Measurements from ENCODE around the gene CELF4. TPM values are rescaled to one million over a fixed set of nuclear protein-coding genes. Genes with fewer than 3 reads are reported as not detected.

Gene CELF4
- total RNA-seq, 1 donor from 2014 or later = 0.44 TPM

DNA sequence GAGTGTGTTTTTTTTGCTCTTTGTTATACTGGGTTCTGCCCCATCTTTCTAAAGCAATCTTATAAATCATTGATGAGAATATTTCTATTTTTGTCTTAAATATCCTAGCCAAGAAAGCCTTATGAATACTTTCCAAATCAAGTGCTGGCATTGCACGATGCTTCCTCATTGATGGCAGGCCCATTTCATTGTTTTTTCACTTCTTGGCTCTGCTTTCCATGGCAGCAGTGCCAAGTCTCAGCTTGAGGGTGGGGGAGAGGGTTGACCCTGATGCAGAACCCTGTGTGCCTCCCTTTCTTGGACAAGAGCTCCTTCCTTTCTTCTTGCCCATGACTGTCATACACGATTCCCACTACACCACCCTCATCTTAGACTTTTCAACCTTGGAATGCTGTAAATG lies 16.7 kb upstream of the CELF4 start:
- H3K27me3 Mint-ChIP-seq (ENCODE audit: unreplicated experiment) = peaks cover 6% of the 10 kb centered on the region
- H3K36me3 Mint-ChIP-seq (ENCODE audit: low read depth, unreplicated experiment) = no peaks in the 10 kb centered on the region
- H3K4me3 Mint-ChIP-seq (ENCODE audit: unreplicated experiment) = no peak overlapping the region
- DNase-seq (ENCODE audit: low spot score) = no peak
- TF ChIP-seq, protein P1, sequence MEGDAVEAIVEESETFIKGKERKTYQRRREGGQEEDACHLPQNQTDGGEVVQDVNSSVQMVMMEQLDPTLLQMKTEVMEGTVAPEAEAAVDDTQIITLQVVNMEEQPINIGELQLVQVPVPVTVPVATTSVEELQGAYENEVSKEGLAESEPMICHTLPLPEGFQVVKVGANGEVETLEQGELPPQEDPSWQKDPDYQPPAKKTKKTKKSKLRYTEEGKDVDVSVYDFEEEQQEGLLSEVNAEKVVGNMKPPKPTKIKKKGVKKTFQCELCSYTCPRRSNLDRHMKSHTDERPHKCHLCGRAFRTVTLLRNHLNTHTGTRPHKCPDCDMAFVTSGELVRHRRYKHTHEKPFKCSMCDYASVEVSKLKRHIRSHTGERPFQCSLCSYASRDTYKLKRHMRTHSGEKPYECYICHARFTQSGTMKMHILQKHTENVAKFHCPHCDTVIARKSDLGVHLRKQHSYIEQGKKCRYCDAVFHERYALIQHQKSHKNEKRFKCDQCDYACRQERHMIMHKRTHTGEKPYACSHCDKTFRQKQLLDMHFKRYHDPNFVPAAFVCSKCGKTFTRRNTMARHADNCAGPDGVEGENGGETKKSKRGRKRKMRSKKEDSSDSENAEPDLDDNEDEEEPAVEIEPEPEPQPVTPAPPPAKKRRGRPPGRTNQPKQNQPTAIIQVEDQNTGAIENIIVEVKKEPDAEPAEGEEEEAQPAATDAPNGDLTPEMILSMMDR (IDR thresholded peaks at IDR 0.05; ENCODE audit: unreplicated experiment) = no peak
- peaks cover 38% of the 10 kb centered on the region for H3K4me1 Mint-ChIP-seq (ENCODE audit: unreplicated experiment)
- H3K9me3 Mint-ChIP-seq (ENCODE audit: unreplicated experiment) = no peaks in the 10 kb centered on the region
- H3K27ac Mint-ChIP-seq (ENCODE audit: unreplicated experiment) = no peak overlapping the region

DNA sequence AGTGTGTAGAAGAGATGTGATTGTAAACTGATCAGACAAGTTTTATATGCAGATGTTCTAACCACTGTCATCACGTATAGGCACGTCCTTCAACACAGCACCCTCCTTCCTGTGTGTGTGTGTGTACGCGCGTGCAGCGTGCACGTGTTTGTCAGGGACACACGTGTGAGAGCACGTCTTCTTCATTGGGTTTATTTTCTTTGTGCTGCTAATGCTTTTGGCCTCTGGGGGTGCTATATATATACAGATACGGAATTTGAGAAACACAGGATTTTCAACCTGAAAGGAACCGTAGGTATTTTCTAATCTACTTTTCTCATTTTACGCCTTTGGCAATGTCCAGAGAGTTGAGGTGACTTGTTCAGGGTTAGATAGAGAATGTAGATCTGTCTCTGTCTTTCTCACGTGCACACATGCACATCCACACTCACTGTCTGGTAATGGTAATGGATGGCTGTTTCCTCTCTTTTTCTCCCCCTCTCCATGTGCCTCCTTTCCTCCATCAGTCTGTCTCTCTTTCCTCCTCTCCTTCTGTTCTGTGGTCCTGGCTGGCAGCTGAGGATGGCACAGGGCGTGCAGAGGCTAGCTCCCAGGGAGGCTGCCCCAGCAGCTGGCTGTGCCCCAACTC lies 13.4 kb upstream of the CELF4 start:
- Mint-ChIP-seq H3K4me1 (ENCODE audit: unreplicated experiment) (peaks cover 25% of the 10 kb centered on the region), H3K27me3 (ENCODE audit: unreplicated experiment) (peaks cover 3% of the 10 kb centered on the region), H3K36me3 (ENCODE audit: low read depth, unreplicated experiment) (no peaks in the 10 kb centered on the region), H3K27ac (ENCODE audit: unreplicated experiment) (no peak overlapping the region), H3K4me3 (ENCODE audit: unreplicated experiment) (no peak overlapping the region), H3K9me3 (ENCODE audit: unreplicated experiment) (no peaks in the 10 kb centered on the region)
- DNase-seq (ENCODE audit: low spot score) = no peak
- TF ChIP-seq, protein P1 (IDR thresholded peaks at IDR 0.05; ENCODE audit: unreplicated experiment) = peak; percentile 59

DNA sequence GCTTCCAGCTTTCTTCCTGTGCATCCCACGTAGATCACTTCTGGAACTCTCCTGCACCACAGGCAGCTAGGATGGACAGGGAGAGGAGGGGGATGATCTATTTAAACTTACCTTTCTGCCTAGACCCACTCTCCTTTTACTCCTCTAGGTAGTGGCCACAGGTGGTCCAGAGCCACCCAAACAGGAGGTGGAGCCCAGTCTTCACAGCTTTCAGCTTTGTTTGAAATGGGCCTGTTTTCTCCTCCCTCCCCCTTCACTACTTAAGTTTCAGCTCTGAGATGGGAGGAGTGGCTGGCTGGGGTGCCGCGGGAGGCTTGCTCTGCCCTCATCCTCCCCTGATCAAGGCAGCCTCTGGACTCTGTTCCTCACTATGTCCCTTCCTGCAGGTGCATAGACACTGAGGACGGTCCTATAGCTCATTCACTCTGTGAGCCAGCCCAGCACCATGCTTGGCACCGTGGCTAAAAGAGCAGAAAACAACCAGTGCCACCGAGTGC lies 12.6 kb upstream of the CELF4 start:
- Mint-ChIP-seq H3K9me3 (ENCODE audit: unreplicated experiment) (no peaks in the 10 kb centered on the region), H3K36me3 (ENCODE audit: low read depth, unreplicated experiment) (no peaks in the 10 kb centered on the region), H3K4me3 (ENCODE audit: unreplicated experiment) (no peak overlapping the region), H3K27me3 (ENCODE audit: unreplicated experiment) (peaks cover 3% of the 10 kb centered on the region), H3K27ac (ENCODE audit: unreplicated experiment) (no peak overlapping the region), H3K4me1 (ENCODE audit: unreplicated experiment) (peaks cover 25% of the 10 kb centered on the region)
- no peak for DNase-seq (ENCODE audit: low spot score)
- TF ChIP-seq, protein P1 (IDR thresholded peaks at IDR 0.05; ENCODE audit: unreplicated experiment) = no peak

DNA sequence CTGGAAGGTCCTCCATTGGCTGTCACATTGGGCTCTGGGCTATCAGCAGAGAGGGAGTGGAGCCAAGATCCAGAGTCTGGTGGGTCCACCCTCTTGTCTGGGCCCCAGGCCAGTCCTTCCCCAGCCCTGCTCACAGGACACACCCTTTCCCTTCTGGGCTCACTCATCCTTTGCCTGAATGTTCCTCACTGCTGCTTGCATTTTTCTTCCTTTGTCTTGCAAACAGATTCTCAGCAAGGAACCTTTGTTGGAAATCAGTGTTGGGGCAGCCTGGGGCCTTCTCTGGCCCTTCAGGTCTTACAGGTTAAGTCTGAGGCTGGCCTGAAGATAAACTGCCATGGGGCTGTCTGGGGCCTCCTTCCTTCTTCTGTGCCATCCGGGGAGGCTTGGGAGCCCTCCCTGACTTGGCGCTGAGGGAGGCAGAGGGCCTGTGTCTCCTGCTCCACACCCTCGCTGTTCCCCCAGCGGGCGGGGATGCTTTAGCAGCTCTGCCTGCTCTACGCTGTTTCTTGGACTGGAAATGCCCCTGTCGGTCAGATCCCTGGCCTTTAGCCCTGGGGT lies 11.5 kb upstream of the CELF4 start:
- Mint-ChIP-seq H3K4me1 (ENCODE audit: unreplicated experiment) (peaks cover 25% of the 10 kb centered on the region), H3K27ac (ENCODE audit: unreplicated experiment) (no peak overlapping the region), H3K27me3 (ENCODE audit: unreplicated experiment) (peaks cover 3% of the 10 kb centered on the region), H3K4me3 (ENCODE audit: unreplicated experiment) (no peak overlapping the region), H3K36me3 (ENCODE audit: low read depth, unreplicated experiment) (no peaks in the 10 kb centered on the region), H3K9me3 (ENCODE audit: unreplicated experiment) (no peaks in the 10 kb centered on the region)
- TF ChIP-seq, protein P1 (IDR thresholded peaks at IDR 0.05; ENCODE audit: unreplicated experiment) = no peak
- no peak for DNase-seq (ENCODE audit: low spot score)

DNA sequence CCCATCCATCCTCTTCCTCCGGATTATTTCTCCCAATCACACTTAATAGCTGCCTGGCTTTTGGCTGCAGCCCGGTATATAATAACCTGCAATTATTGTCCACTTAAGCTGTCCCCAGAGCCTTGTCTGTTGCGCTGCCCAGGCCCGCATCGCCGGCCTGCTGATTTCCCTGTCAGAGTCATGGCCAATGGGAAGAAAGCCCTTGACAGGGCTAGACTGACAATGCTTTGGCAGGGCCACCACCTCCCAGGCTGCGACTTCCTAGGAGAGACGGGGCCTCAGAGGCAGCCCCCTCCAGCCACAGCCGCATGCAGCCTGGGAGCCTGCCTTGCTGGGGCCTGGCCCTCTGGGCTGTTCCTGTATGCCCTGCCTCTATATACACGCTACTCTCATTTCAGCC lies 10.0 kb upstream of the CELF4 start:
- H3K36me3 Mint-ChIP-seq (ENCODE audit: low read depth, unreplicated experiment) = no peaks in the 10 kb centered on the region
- no peak overlapping the region for H3K4me3 Mint-ChIP-seq (ENCODE audit: unreplicated experiment)
- peaks cover 18% of the 10 kb centered on the region for H3K4me1 Mint-ChIP-seq (ENCODE audit: unreplicated experiment)
- TF ChIP-seq, protein P1 (IDR thresholded peaks at IDR 0.05; ENCODE audit: unreplicated experiment) = no peak
- H3K27me3 Mint-ChIP-seq (ENCODE audit: unreplicated experiment) = peaks cover 4% of the 10 kb centered on the region
- H3K9me3 Mint-ChIP-seq (ENCODE audit: unreplicated experiment) = no peaks in the 10 kb centered on the region
- no peak overlapping the region for H3K27ac Mint-ChIP-seq (ENCODE audit: unreplicated experiment)
- no peak for DNase-seq (ENCODE audit: low spot score)

Data from endothelial cell (in vitro differentiated cells).